HepG2 (cell line): ENCODE results near the gene FAH. TPM values are rescaled to one million over a fixed set of nuclear protein-coding genes. Genes with fewer than 3 reads are reported as not detected.

Experiments used
- ATAC-seq: fragments of 200-7000 bp; cut with Tn5 transposase; 3 replicates; pipeline ENCODE4 v1.9.1; 2020; ENCODE audit warnings: mild to moderate bottlenecking, moderate library complexity
- BruUV-seq: library from RNA; stranded (reverse); fragments of 400-500 nt; replicated peaks from 2 replicates; lab custom pipeline; 2021; lab: Mats Ljungman, UMichigan
- CTCF ChIA-PET: fragments of 300-600 bp; formaldehyde crosslinking; extraction: SDS; loops from one replicate; lab custom pipeline; 2021; ENCODE audit warnings: low total read pairs, inconsistent platforms, low intra/inter-chr PET ratio; lab: Yijun Ruan, JAX
- POLR2A ChIA-PET: fragments of 350-600 bp; sonication (Branson Sonifier 250); formaldehyde crosslinking; loops from one replicate; lab custom pipeline; 2020; ENCODE audit warnings: antibody characterized with exemption, inconsistent platforms; lab: Yijun Ruan, JAX
- DNase-seq: peaks from one replicate; pipeline ENCODE4 v3.0.0-alpha.2; 2015; ENCODE audit warnings: low spot score
- FAIRE-seq: peaks from 3 replicates; lab custom pipeline; 2011; peaks lifted over from hg19 to GRCh38; lab: Jason Lieb, UNC
- H2AFZ ChIP-seq: one replicate; pipeline ENCODE4 v1.6.1; 2011; ENCODE audit warnings: low read length, inconsistent platforms
- H3K27ac ChIP-seq: fragments of 300-600 bp; 3 replicates; pipeline ENCODE4 v1.8.0; 2011; ENCODE audit warnings: mixed run types, mild to moderate bottlenecking, mixed read lengths, low read length, inconsistent platforms; ENCODE audit not compliant: insufficient read depth; ENCODE audit errors: extremely low read length
- H3K27me3 ChIP-seq, 2 experiments: fragments of 200-600 bp in 1 of 2; 2 replicates in 1 of 2; 3 replicates in 1 of 2; pipeline versions ENCODE4 v1.6.0 to v1.8.0; 2011; ENCODE audit warnings: low read length in 2 of 2, mild to moderate bottlenecking in 2 of 2, moderate library complexity in 2 of 2, inconsistent platforms in 1 of 2; ENCODE audit not compliant: insufficient read depth in 2 of 2, control insufficient read depth in 1 of 2
- H3K36me3 ChIP-seq, 2 experiments: fragments of 200-600 bp in 1 of 2; replicated peaks in 1 of 2; 2 replicates in 1 of 2; 3 replicates in 1 of 2; pipeline versions ENCODE4 v1.5.1 to v1.8.0; 2011; ENCODE audit warnings: low read length in 2 of 2, inconsistent platforms in 1 of 2; ENCODE audit not compliant: insufficient read depth in 2 of 2, control insufficient read depth in 1 of 2
- H3K4me1 ChIP-seq: 2 replicates; pipeline ENCODE4 v1.5.1; 2012; ENCODE audit warnings: low read length, inconsistent platforms; ENCODE audit not compliant: insufficient read depth
- H3K4me2 ChIP-seq: 2 replicates; pipeline ENCODE4 v1.6.0; 2011; ENCODE audit warnings: low read depth, low read length, inconsistent platforms
- H3K4me3 ChIP-seq, 3 experiments: fragments of 200-600 bp in 1 of 3; sonication (generic), shearing (Covaris generic) in 1 of 3; replicated peaks in 1 of 3; 2 replicates each; pipeline ENCODE4 v1.5.1; 2011 to 2016; ENCODE audit warnings: low read length in 3 of 3, inconsistent platforms in 2 of 3, low read depth in 2 of 3, mild to moderate bottlenecking in 2 of 3, control low read depth in 1 of 3, mixed read lengths in 1 of 3; ENCODE audit not compliant: insufficient read depth in 1 of 3
- H3K79me2 ChIP-seq: one replicate; pipeline ENCODE4 v1.6.1; 2011; ENCODE audit warnings: low read length, inconsistent platforms; ENCODE audit not compliant: insufficient read depth
- H3K9ac ChIP-seq: 2 replicates; pipeline ENCODE4 v1.6.0; 2011; ENCODE audit warnings: mild to moderate bottlenecking, low read depth, low read length, inconsistent platforms; ENCODE audit not compliant: insufficient read depth
- H3K9me3 ChIP-seq: 2 replicates; pipeline ENCODE4 v1.5.1; 2012; ENCODE audit warnings: mild to moderate bottlenecking, low read length
- H4K20me1 ChIP-seq: 2 replicates; pipeline ENCODE4 v1.6.0; 2011; ENCODE audit warnings: inconsistent platforms, mild to moderate bottlenecking, low read length, moderate library complexity; ENCODE audit not compliant: insufficient read depth
- EP300 ChIP-seq, 3 experiments: sonication (generic) in 1 of 3; formaldehyde crosslinking in 1 of 3; IDR thresholded peaks; 2 replicates each; pipeline versions ENCODE4 v1.5.1 to v1.6.1; 2011 to 2020; ENCODE audit warnings: low read depth in 2 of 3, low read length in 2 of 3, borderline replicate concordance in 1 of 3, improper control_type of control experiment in 1 of 3, mild to moderate bottlenecking in 1 of 3, missing genetic modification reagents in 1 of 3, moderate library complexity in 1 of 3
- ESRRA ChIP-seq: sonication (generic); formaldehyde crosslinking; IDR thresholded peaks from 2 replicates; pipeline ENCODE4 v1.5.1; 2020; ENCODE audit warnings: mild to moderate bottlenecking, low read depth, missing genetic modification reagents
- HNF1B ChIP-seq: sonication (generic); formaldehyde crosslinking; IDR thresholded peaks from 2 replicates; pipeline ENCODE4 v1.5.1; 2020; ENCODE audit warnings: mild to moderate bottlenecking, moderate library complexity, missing genetic modification reagents
- IKZF5 ChIP-seq: IDR thresholded peaks from 2 replicates; pipeline ENCODE4 v1.6.1; 2018; ENCODE audit warnings: missing genetic modification reagents, mild to moderate bottlenecking, missing compliant biosample characterization
- POLR2AphosphoS2 ChIP-seq: IDR thresholded peaks from 2 replicates; pipeline ENCODE4 v1.6.1; 2011; ENCODE audit warnings: low read depth, low read length, improper control_type of control experiment
- SNRNP70 ChIP-seq: fragments of 200-400 bp; formaldehyde crosslinking; IDR thresholded peaks from 2 replicates; pipeline ENCODE4 v1.6.1; 2017; ENCODE audit warnings: mild to moderate bottlenecking, low read depth, low read length, moderate library complexity
- SRY ChIP-seq: sonication (generic); formaldehyde crosslinking; IDR thresholded peaks from 2 replicates; pipeline ENCODE4 v1.8.0; 2022; ENCODE audit warnings: mild to moderate bottlenecking, missing genetic modification reagents
- STAT5B ChIP-seq: sonication (generic); formaldehyde crosslinking; IDR thresholded peaks from 2 replicates; pipeline ENCODE4 v1.4.0; 2020; ENCODE audit warnings: missing genetic modification reagents
- ZKSCAN1 ChIP-seq: fragments of 150-350 bp; IDR thresholded peaks from 2 replicates; pipeline ENCODE4 v1.6.1; 2014; ENCODE audit warnings: low read length
- ZNF605 ChIP-seq: sonication (generic); formaldehyde crosslinking; IDR thresholded peaks from 2 replicates; pipeline ENCODE4 v1.8.0; 2022; ENCODE audit warnings: mild to moderate bottlenecking, missing genetic modification reagents
- ZNF777 ChIP-seq: sonication (generic); formaldehyde crosslinking; IDR thresholded peaks from 2 replicates; pipeline ENCODE4 v1.4.0; 2020; ENCODE audit warnings: missing genetic modification reagents
- ZNF841 ChIP-seq: sonication (generic); formaldehyde crosslinking; IDR thresholded peaks from 2 replicates; pipeline ENCODE4 v1.8.1; 2023; ENCODE audit warnings: missing genetic modification reagents, borderline replicate concordance
- WGBS: methylation state at CpG from one replicate; pipeline ENCODE4 v1.1.6; 2017; ENCODE audit warnings: low lambda C conversion rate; 5-methylcytosine and 5-hydroxymethylcytosine counted together
- in situ Hi-C: cut with HindIII; loops from 2 replicates; pipeline ENCODE4 v1.10.0; 2017; ENCODE audit warnings: low pct_unique_long_range_greater_than_20kb; ENCODE audit not compliant: extremely low pct_ligation_motif_present
- intact Hi-C: fragments of 100-400 bp; cut with micrococcal nuclease; formaldehyde crosslinking; loops from one replicate; pipeline ENCODE4 v1.10.0; 2022; ENCODE audit not compliant: unreplicated experiment
- polyA plus RNA-seq, 8 experiments: library from polyadenylated mRNA; depleted of rRNA in 3 of 8; stranded (reverse) in 7 of 8; unstranded in 1 of 8; fragments of >200 nt; fragmentation: Illumina TruSeq in 4 of 8; extraction: Trizol in 4 of 8; gene quantifications; 2 replicates each; pipeline versions ENCODE4 v1.2.1 to v1.2.3, GENCODE V29; 2011 to 2016; ENCODE audit warnings: low read depth in 4 of 8, missing spikeins in 1 of 8, mixed read lengths in 1 of 8; ENCODE audit not compliant: insufficient read depth in 1 of 8
- total RNA-seq, 5 experiments: library from RNA; depleted of rRNA; stranded (reverse); fragments of >200 nt; fragmentation: Illumina TruSeq; extraction: Trizol; gene quantifications; 2 replicates each; pipeline ENCODE4 v1.2.3, GENCODE V29; 2016; ENCODE audit warnings: low read depth in 1 of 5
- TF ChIP-seq, protein P1 (sequence below): sonication (generic); formaldehyde crosslinking; IDR thresholded peaks from 2 replicates; pipeline ENCODE4 v1.4.0; 2020; ENCODE audit warnings: missing genetic modification reagents; ENCODE audit errors: not compliant biosample characterization

Gene FAH
- total and polyA plus RNA-seq, 2 of the 13 experiments (the other 11 are each of a cell fraction or from before 2014, with no cell fraction given): 36.6 to 75.0 TPM

GRCh38 chr15:80157215-80157614, 4.4 kb downstream of the FAH start (continued):
- no peak for TF ChIP-seq SNRNP70
- no peak for TF ChIP-seq ZKSCAN1
- TF ChIP-seq ESRRA (CRISPR knock-in tag): 0 out of 2 replicates have a peak, but pooled peaks have one; percentile 34
- TF ChIP-seq ZNF841 (CRISPR knock-in tag): no peak
- TF ChIP-seq ZNF605 (CRISPR knock-in tag): 0 out of 2 replicates have a peak, but pooled peaks have one; percentile 19
- peak in 1 of 2 experiments; percentile 46; a peak in 2 of 4 replicates for TF ChIP-seq EP300 (IDR thresholded peaks at IDR 0.05; ENCODE audit: low read depth in 2 of 2, low read length in 2 of 2)
- TF ChIP-seq EP300 (CRISPR knock-in tag; IDR thresholded peaks at IDR 0.05; ENCODE audit: borderline replicate concordance): no peak
- TF ChIP-seq STAT5B (CRISPR knock-in tag): no peak
- no peak for TF ChIP-seq POLR2AphosphoS2
- no peak for TF ChIP-seq ZNF777 (CRISPR knock-in tag)
- TF ChIP-seq, protein P1, sequence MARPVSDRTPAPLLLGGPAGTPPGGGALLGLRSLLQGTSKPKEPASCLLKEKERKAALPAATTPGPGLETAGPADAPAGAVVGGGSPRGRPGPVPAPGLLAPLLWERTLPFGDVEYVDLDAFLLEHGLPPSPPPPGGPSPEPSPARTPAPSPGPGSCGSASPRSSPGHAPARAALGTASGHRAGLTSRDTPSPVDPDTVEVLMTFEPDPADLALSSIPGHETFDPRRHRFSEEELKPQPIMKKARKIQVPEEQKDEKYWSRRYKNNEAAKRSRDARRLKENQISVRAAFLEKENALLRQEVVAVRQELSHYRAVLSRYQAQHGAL (CRISPR knock-in tag): no peak

- no peak for ATAC-seq
- no peak overlapping the region for H3K9ac ChIP-seq
- TF ChIP-seq HNF1B (CRISPR knock-in tag) (no peak), IKZF5 (no peak), SRY (no peak)
- in situ Hi-C loops (loop anchor here (25.0 kb wide), 1 partner anchor 272 kb away; the partner anchor contains the start of gene MTHFS), intact Hi-C loops (loop anchor here (10.0 kb wide), 1 partner anchor 274 kb away; no protein-coding TSS in a partner anchor)
- H3K9me3 ChIP-seq: no peaks in the 10 kb centered on the region
- DNase-seq: no peak
- H4K20me1 ChIP-seq: no peaks in the 10 kb centered on the region
- no peak overlapping the region for H2AFZ ChIP-seq
- H3K4me2 ChIP-seq: no peak overlapping the region
- no TSS peak for BruUV-seq
- CTCF ChIA-PET: no interaction called here
- 98% methylated on average over 5 of the region's 5 CpGs for WGBS
- peaks cover 89% of the 10 kb centered on the region for H3K4me1 ChIP-seq
- POLR2A ChIA-PET: interaction anchor here (2.0 kb wide), 1 partner anchor 100 kb away, joined by 8 read pairs; the partner anchor contains the start of gene ZFAND6
- no peak overlapping the region for H3K27ac ChIP-seq
- FAIRE-seq: no peak
- H3K36me3 ChIP-seq: peaks cover 13 to 20% of the 10 kb centered on the region in 2 experiments
- no peak overlapping the region for H3K4me3 ChIP-seq
- H3K27me3 ChIP-seq: no peaks in the 10 kb centered on the region
- peaks cover 12% of the 10 kb centered on the region for H3K79me2 ChIP-seq
These were observed 6.5 kb downstream of the FAH start for GRCh38 chr15:80159301-80159700.
